GM03348 (cell line): ENCODE data around the gene TTC28.
"Not testable (repeated sequence)": the region's sequence is repeated elsewhere in the genome, so short reads cannot be mapped to it uniquely, and the experiment has no call there.

ENCODE experiments used
- DNase-seq: peaks from one replicate; pipeline ENCODE4 v3.0.0; 2012; ENCODE audit warnings: low spot score

Gene TTC28

GRCh38 chr22:28601915-28602314, 77.7 kb downstream of the TTC28 start:
- DNase-seq = no peak

DNA sequence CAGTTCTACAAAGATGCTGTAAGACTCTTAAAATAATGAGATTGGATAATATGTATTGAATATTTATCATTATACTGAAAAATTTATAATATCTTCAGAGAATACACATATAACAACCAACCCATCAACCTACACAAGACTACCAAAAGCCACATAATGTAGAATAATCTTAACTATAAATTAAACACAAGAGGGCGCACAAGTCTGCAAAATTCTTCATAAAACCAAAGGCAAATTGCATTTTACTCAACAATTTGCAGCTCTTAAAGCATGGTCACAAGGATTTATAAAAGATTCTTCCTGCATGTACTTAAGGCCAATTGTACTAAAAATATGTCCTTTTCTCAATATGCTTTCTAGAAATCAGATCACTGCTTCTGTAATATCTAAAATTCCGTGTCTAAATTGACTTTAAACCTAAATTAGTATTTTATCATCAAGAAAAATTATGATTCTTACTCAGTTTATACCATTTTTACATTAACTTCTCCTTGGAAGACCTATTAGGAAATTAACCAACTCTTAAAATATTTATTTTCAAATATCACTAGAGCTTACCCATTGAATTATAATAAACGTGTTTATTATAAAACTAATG, 79.0 kb downstream of the TTC28 start:
- DNase-seq = peak; percentile 43

DNA sequence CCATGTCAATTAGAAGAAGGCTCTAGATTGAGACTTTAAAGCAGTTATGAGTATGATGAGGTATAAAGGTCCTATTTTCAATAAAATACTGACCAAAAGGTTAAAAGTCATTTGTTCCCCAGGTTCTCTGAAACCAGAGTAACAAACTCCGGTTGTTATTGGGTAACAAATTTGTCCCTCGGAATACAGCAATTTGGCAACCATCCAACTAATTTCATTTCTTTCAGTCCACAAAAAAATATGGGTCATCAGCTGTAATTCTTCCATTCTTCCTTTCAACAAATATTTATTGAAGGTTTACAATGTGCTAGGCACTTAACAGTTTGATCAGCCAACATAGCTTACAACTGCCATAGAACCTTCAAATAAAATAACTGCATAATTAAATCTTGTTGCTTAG, 79.9 kb downstream of the TTC28 start:
- no peak for DNase-seq

DNA sequence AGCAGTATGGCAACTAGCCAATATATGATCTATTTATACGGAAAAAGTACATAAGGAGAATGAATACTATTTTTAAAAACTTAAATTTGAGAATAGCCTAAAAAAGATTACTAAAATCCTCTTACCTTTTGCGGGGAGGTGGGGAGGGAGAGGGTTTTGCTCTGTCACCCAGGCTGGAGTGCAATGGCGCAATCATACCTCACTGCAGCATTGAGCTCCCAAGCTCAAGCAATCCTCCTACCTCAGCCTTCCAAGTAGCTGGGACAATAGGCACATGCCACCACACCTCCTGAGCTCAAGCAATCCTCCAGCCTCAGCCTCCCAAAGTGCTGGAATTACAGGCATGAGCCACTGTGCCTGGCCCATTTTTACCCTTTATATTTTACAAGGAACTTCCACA, 82.0 kb downstream of the TTC28 start:
- no peak for DNase-seq

- peak; percentile 69 for DNase-seq
Observed at GRCh38 chr22:28594797-28595462, 84.7 kb downstream of the TTC28 start.

DNA sequence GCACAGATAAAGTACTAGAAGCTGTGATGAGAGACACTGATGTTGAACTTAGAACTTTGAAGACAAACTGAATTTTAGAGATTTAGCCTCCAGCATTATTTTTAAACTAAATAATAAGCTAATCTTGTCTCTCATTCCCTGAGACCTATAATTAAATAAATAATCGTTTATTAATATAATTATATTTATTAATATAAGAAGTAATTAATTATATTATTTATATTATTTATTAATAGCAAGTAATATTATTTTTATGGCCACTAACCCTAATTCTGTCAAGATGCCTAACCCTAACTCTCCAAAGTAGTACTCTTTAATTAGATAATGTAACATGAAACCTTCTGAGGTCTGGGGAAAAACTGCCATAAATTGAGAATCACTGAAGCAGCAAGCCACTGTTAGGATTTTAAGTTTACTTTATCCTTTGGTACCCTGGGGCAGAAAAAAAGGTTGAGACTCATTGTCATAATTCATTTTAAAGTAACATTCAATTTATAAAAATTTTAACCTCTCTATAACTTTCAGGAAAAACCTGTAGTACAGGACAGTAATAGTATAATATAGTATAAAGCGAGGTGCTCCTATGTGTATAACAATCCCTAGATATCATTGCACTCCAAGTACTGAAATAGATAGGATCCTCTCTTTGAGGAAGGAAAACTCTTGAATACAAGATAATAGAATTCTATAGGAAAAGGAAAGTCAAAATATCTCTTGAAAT, 85.4 kb downstream of the TTC28 start:
- DNase-seq = no peak

- no peak for DNase-seq
Observed at GRCh38 chr22:28593299-28593698, 86.3 kb downstream of the TTC28 start.

DNA sequence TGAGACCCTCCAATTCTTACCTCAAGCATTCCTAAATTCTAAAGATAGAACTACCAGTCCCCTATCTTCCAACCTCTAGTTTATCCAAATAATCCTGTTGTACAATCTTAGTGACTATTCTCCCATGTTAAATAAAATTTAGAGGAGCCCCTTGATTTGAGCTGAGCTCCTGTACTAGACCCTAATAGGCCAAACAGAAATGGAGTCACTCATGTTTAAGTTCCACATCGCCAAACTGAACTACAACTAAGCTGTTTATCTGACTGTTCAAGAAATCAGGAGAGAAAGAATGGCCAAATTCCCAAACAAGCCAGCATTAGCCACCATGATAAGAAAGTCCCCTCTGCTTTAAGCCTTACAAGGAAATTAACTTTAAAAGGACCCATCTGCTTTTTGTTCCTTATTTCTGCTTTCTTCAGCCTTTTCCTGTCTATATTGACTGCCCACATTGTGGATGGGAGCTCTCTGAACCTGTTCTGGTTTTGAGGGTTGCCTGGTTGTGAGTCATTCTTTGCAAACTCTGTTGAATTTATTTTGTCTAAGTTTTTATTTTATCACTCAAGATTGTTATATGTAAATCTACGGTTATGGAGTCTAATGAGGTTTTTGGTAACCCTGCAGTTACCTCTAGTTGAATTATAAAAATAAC, 90.4 kb downstream of the TTC28 start:
- DNase-seq = no peak

DNA sequence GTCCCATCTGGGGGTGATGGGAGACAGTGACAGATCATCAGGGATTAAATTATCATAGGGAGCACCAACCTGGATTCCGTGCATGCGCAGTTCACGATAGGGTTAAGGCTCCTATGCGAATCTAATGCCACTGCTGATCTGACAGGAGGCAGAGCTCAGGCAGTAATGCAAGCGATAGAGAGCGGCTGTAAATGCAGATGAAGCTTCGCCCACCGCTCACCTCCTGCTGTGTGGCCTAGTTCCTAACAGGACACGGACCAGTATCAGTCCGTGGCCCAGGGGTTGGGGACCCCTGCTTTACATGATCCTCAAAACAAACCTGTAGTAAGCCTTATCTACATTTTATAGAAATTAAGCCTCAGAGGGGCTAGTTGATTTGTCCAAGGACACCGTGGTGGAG, 94.3 kb downstream of the TTC28 start:
- no peak for DNase-seq

GRCh38 chr22:28582806-28583205, 96.8 kb downstream of the TTC28 start:
- DNase-seq = peak; percentile 79

DNA sequence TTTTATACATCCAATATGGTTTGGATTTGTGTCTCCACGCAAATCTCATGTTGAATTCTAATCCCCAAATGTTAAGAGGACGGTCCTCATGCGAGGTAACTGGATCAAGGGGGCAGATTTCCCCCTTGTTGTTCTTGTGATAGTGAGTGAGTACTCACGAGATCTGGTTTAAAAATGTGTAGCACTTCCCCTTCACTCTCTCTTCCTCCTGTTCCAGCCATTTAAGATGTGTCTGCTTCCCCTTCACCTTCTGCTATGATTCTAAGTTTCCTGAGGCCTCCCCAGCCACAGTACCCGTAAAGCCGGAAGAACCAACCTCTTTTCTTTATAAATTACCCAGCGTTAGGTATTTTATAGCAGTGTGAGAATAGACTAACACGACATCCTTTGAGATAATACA, 98.6 kb downstream of the TTC28 start:
- DNase-seq = no peak

- DNase-seq = no peak
Observed at GRCh38 chr22:28576162-28576561, 103.5 kb downstream of the TTC28 start.

DNA sequence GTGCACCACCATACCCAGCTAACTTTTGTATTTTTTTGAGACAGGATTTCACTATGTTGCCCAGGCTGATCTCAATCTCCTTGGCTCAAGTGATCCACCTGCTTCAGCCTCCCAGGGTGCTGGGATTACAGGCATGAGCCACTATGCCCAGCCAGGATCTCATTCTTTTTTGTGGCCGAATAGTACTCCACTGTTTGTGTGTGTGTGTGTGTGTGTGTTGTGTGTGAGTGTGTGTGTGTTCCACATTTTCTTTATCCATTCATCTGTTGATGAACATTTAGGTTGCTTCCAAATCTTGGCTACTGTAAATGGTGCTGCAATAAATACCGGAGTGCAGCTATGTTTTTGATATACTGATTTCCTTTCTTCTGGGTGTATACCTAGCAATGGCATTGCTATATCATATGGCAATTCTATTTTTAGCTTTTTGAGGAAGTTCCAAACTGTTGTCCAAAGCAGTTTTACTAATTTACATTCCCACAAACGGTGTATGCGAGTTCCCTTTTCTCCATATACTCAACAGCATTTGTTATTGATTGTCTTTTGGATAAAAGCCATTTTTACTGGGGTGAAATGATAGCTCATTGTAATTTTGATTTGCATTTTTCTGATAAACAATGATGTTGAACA, 105.4 kb downstream of the TTC28 start:
- DNase-seq = no peak

GRCh38 chr22:28570696-28571373, 108.8 kb downstream of the TTC28 start:
- no peak for DNase-seq

- not testable (repeated sequence) for DNase-seq
Observed at GRCh38 chr22:28568974-28569373, 110.7 kb downstream of the TTC28 start.

DNA sequence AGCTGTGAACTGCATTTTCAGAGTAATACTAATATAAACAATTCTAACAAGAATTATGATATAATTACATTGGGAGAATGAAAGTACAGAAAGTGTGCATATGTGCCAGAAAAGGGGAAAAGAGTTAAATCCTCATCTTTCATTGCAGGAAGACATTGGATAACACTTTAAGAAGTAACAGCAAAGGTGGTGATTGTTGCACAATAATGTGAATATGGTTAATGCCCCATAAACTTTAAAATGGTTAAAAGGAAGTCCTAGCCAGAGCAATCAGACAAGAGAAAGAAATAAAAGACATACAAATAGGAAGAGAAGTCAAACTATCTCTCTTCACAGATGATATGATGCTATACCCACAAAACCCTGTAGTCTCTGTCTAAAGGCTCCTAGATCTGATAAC, 111.5 kb downstream of the TTC28 start:
- DNase-seq = no peak

- not testable (repeated sequence) for DNase-seq
Observed at GRCh38 chr22:28566920-28567499, 112.6 kb downstream of the TTC28 start.

GRCh38 chr22:28563636-28564035, 116.0 kb downstream of the TTC28 start:
- DNase-seq = no peak

GRCh38 chr22:28562324-28562723, 117.3 kb downstream of the TTC28 start:
- no peak for DNase-seq

DNA sequence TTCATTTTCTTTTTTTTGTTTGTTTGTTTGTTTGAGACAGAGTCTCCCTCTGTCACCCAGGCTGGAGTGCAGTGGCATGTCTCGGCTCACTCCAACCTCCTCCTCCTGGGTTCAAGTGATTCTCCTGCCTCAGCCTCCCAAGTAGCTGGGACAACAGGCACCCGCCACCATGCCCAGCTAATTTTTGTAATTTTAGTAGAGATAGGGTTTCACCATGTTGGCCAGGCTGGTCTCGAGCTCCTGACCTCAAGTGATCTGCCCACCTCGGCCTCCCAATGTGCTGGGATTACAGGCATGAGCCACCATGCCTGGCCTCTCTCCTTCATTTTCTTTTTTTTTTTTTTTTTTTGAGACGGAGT, 118.9 kb downstream of the TTC28 start:
- DNase-seq = not testable (repeated sequence)

- DNase-seq = peak; percentile 37
Observed at GRCh38 chr22:28560046-28560742, 119.4 kb downstream of the TTC28 start.
